ENCODE measurements around the gene SGSM1.
"Not testable (repeated sequence)": the region's sequence is repeated elsewhere in the genome, so short reads cannot be mapped to it uniquely, and the experiment has no call there.

Gene SGSM1

GRCh38 chr22:24905909-24906308, 99.9 kb downstream of the SGSM1 start:
- DNase-seq (ENCODE audit: low spot score) = no peak

- not testable (repeated sequence) for DNase-seq (ENCODE audit: low spot score)
Measured at GRCh38 chr22:24907101-24907500, 101.1 kb downstream of the SGSM1 start.

- no peak for DNase-seq (ENCODE audit: low spot score)
Measured at GRCh38 chr22:24920029-24920428, 114.0 kb downstream of the SGSM1 start.

- DNase-seq (ENCODE audit: low spot score) = no peak
Measured at GRCh38 chr22:24925586-24926427, 119.8 kb downstream of the SGSM1 start.

GRCh38 chr22:24926428-24926725, 120.4 kb downstream of the SGSM1 start:
- DNase-seq (ENCODE audit: low spot score) = no peak

GRCh38 chr22:24926849-24927579, 121.0 kb downstream of the SGSM1 start:
- DNase-seq (ENCODE audit: low spot score) = no peak

GRCh38 chr22:24928322-24928721, 122.3 kb downstream of the SGSM1 start:
- DNase-seq (ENCODE audit: low spot score) = no peak

- DNase-seq (ENCODE audit: low spot score) = no peak
Measured at GRCh38 chr22:24930678-24931077, 124.7 kb downstream of the SGSM1 start.

- no peak for DNase-seq (ENCODE audit: low spot score)
Measured at GRCh38 chr22:24935771-24936483, 129.9 kb downstream of the SGSM1 start.

GRCh38 chr22:24937114-24937513, 131.1 kb downstream of the SGSM1 start:
- no peak for DNase-seq (ENCODE audit: low spot score)

GRCh38 chr22:24938741-24939341, 132.8 kb downstream of the SGSM1 start:
- DNase-seq (ENCODE audit: low spot score) = no peak

- DNase-seq (ENCODE audit: low spot score) = no peak
Measured at GRCh38 chr22:24942301-24942700, 136.3 kb downstream of the SGSM1 start.

- no peak for DNase-seq (ENCODE audit: low spot score)
Measured at GRCh38 chr22:24944217-24944937, 138.4 kb downstream of the SGSM1 start.

GRCh38 chr22:24945430-24945829, 139.4 kb downstream of the SGSM1 start:
- no peak for DNase-seq (ENCODE audit: low spot score)

GRCh38 chr22:24947383-24947782, 141.4 kb downstream of the SGSM1 start:
- DNase-seq (ENCODE audit: low spot score) = no peak

GRCh38 chr22:24947881-24948280, 141.9 kb downstream of the SGSM1 start:
- DNase-seq (ENCODE audit: low spot score) = no peak

GRCh38 chr22:24948356-24949202, 142.6 kb downstream of the SGSM1 start:
- DNase-seq (ENCODE audit: low spot score) = no peak

GRCh38 chr22:24950272-24950902, 144.4 kb downstream of the SGSM1 start:
- peak; percentile 64 for DNase-seq (ENCODE audit: low spot score)

GRCh38 chr22:24951942-24952836, 146.2 kb downstream of the SGSM1 start, which contains the start of gene KIAA1671:
Gene KIAA1671, plus strand, starts transcription at chr22:24952716. Its CDS starts 75,284 bp downstream, at chr22:25028000.
- DNase-seq (ENCODE audit: low spot score) = peak; percentile 99

Data from ecto neural progenitor cell (in vitro differentiated cells).